MG63 (cell line): ENCODE measurements around the gene RUNX2. TPM values are rescaled to one million over a fixed set of nuclear protein-coding genes. Genes with fewer than 3 reads are reported as not detected.

Experiments used
- DNase-seq: peaks from one replicate; pipeline ENCODE4 v3.0.0-alpha.2; 2020
- H3K27me3 ChIP-seq: fragments of 250-450 bp; sonication (Bioruptor Pico); 2 replicates; pipeline ENCODE4 v1.5.1; 2020; ENCODE audit warnings: mild to moderate bottlenecking, moderate library complexity
- H3K36me3 ChIP-seq: fragments of 250-450 bp; sonication (Bioruptor Pico); 2 replicates; pipeline ENCODE4 v1.5.1; 2020; ENCODE audit warnings: mild to moderate bottlenecking, moderate library complexity
- H3K4me3 ChIP-seq: fragments of 250-450 bp; sonication (Bioruptor Pico); 2 replicates; pipeline ENCODE4 v1.5.1; 2020; ENCODE audit warnings: mild to moderate bottlenecking, moderate library complexity
- H3K9me3 ChIP-seq: fragments of 250-450 bp; sonication (Bioruptor Pico); 2 replicates; pipeline ENCODE4 v1.5.1; 2020; ENCODE audit warnings: mild to moderate bottlenecking, moderate library complexity
- total RNA-seq: library from RNA; depleted of rRNA; stranded (reverse); fragments of >200 nt; shearing (Covaris generic); gene quantifications from 2 replicates; pipeline ENCODE4 v1.2.3, GENCODE V29; 2014; ENCODE audit warnings: low replicate concordance

RUNX2 gene
- total RNA-seq, 1 experiment from 2014 or later, result 0.13 TPM

DNA sequence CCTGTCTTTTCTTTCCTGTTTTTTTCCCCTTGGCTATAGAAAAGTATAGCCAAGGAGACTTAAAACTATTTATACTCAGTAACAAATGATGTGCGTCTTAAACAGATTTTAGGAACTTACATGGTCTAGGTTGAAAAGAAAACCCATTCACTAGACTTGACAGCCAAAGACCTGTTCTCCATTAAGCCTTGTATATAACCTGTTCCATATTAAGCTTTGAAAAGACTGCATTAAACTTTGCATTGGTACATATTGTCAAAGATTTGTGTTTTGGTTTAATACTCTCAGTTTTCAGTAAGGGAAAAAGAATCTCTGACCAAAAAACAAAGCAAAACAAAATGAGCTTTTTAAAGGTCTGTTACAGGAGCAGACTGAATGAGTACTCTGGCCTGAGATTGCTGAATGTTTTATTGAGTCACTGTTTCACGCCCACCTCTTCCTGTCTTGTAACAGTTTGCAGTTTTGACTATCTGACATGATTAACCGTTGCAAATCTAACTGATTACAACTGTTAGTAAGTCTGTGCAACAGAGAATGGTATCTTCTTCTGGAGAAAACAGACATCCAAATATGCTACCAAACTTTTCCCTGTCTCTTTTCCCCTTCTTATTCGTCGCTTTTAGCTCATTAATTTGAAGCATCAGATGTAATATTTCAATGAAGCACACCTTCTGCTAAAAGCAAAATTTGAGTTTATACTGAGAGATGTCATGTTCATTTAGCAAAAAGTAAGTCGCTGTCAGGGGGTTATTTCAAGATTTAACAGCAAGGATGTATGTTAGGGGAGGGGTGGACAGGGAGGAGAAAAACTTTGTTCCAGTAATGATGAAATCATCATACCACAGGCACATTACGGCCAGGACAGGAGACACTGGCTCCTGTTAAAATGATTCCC is 108.7 kb downstream of the RUNX2 start:
- Histone ChIP-seq H3K36me3 (no peaks in the 10 kb centered on the region), H3K27me3 (no peaks in the 10 kb centered on the region), H3K9me3 (no peaks in the 10 kb centered on the region), H3K4me3 (no peak overlapping the region)
- DNase-seq, result peak; percentile 15

- no peak for DNase-seq
- H3K36me3 ChIP-seq, result no peaks in the 10 kb centered on the region
- no peaks in the 10 kb centered on the region for H3K9me3 ChIP-seq
- H3K27me3 ChIP-seq, result no peaks in the 10 kb centered on the region
- no peak overlapping the region for H3K4me3 ChIP-seq
Measured at GRCh38 chr6:45437439-45437815, 109.3 kb downstream of the RUNX2 start.

GRCh38 chr6:45438151-45438550 is 110.0 kb downstream of the RUNX2 start:
- H3K27me3 ChIP-seq, result no peaks in the 10 kb centered on the region
- H3K9me3 ChIP-seq, result no peaks in the 10 kb centered on the region
- H3K4me3 ChIP-seq, result no peak overlapping the region
- no peaks in the 10 kb centered on the region for H3K36me3 ChIP-seq
- no peak for DNase-seq

DNA sequence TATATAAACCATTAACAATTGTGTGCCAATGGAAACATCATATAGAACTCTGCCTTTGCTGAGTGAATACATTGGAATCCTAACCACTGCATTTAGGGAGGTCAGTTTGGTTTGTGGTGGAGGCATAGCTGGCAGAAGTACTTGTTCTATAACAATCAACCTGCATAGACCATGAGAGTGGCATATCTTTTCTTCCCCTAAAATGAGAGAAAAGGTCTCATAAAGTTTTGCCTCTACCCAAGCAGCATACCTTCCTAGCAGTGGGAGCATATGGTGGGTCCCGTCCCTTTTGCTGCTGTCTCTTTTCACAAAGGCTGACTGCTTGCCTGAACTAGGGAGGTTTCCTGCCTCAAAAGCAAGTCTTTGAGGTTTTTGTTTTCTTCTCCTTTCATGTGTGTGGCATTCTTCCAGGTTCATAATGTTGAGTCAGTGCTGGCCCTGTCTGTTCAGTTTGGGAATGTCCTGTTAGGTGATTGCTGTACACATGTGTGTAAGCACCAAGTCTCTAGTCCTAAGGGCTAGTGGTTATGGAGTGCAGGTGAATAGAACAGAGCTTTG is 110.8 kb downstream of the RUNX2 start:
- Histone ChIP-seq H3K9me3 (no peaks in the 10 kb centered on the region), H3K4me3 (no peak overlapping the region), H3K27me3 (no peaks in the 10 kb centered on the region), H3K36me3 (no peaks in the 10 kb centered on the region)
- DNase-seq, result peak; percentile 30

GRCh38 chr6:45439459-45439858 is 111.3 kb downstream of the RUNX2 start:
- Histone ChIP-seq H3K36me3 (no peaks in the 10 kb centered on the region), H3K4me3 (no peak overlapping the region), H3K9me3 (no peaks in the 10 kb centered on the region), H3K27me3 (no peaks in the 10 kb centered on the region)
- no peak for DNase-seq

GRCh38 chr6:45439861-45440388 is 111.8 kb downstream of the RUNX2 start:
- Histone ChIP-seq H3K36me3 (no peaks in the 10 kb centered on the region), H3K27me3 (no peaks in the 10 kb centered on the region), H3K4me3 (no peak overlapping the region), H3K9me3 (no peaks in the 10 kb centered on the region)
- no peak for DNase-seq

- Histone ChIP-seq H3K4me3 (no peak overlapping the region), H3K9me3 (no peaks in the 10 kb centered on the region), H3K36me3 (no peaks in the 10 kb centered on the region), H3K27me3 (no peaks in the 10 kb centered on the region)
- DNase-seq, result peak; percentile 27
Measured at GRCh38 chr6:45441851-45442453, 113.8 kb downstream of the RUNX2 start.

DNA sequence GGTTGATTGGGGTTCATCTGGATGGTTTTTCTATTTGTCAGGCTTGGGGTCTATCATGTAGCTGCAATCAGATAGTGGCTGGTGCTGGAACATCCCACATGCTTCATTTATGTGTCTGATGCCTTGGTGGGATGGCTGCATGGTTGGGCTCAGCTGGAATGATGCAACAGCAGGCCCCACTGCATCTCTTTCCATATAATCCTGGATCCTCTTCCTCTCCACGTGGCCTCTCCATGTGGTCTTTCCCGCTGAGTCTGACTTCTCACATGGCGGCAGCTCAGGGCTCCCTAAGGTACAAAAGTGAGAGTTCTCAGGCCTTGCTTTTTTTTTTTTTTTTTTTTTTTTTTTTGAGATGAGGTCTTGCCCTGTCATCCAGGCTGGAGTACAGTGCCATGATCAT is 114.6 kb downstream of the RUNX2 start:
- H3K4me3 ChIP-seq, result no peak overlapping the region
- no peaks in the 10 kb centered on the region for H3K36me3 ChIP-seq
- H3K9me3 ChIP-seq, result no peaks in the 10 kb centered on the region

DNA sequence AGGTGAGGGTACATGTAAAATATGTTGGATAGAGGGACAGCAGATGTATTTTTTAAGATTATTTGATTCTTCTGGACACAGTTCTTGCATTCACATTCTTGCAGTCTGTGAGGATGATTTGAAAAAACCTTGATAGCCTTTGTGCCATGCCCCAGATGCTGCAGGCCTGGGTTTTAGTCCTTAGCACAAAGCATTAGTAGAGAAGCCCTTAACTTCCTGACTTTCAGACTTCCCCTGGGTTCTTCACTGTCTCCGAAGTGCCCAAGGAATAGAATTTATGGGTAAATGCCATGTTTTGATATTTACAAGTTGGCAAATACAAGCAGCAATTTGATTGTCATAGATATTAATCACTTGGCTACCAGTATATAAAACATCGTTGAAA is 117.2 kb downstream of the RUNX2 start:
- Histone ChIP-seq H3K9me3 (no peaks in the 10 kb centered on the region), H3K27me3 (no peaks in the 10 kb centered on the region), H3K36me3 (no peaks in the 10 kb centered on the region), H3K4me3 (no peak overlapping the region)
- no peak for DNase-seq

More for the DNA sequence above, 114.6 kb downstream of the RUNX2 start:
- no peaks in the 10 kb centered on the region for H3K27me3 ChIP-seq
- no peak for DNase-seq

- Histone ChIP-seq H3K27me3 (no peaks in the 10 kb centered on the region), H3K36me3 (no peaks in the 10 kb centered on the region), H3K9me3 (no peaks in the 10 kb centered on the region), H3K4me3 (no peak overlapping the region)
- peak; percentile 82 for DNase-seq
Measured at GRCh38 chr6:45445749-45446549, 117.8 kb downstream of the RUNX2 start.

DNA sequence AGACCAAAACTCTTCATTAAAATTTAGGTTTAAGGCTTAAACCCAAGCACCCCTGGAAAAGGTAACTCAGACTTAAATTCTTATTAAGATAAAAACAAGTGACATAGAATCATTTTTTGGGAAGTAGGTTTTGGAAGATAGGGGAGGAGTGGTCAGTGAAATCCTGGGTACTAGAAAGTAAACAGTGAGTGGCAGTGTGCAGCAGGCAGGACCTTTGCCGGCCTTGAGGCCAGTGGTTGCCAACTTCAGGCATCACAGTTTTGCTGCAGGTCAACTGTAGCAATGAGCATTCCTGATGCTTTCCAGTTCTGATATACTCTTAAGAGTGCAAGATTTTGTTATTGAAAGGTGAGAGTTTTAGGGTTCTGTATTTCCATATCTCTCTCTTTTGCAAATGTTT is 118.9 kb downstream of the RUNX2 start:
- H3K9me3 ChIP-seq, result no peaks in the 10 kb centered on the region
- no peak for DNase-seq
- no peak overlapping the region for H3K4me3 ChIP-seq
- H3K36me3 ChIP-seq, result no peaks in the 10 kb centered on the region
- no peaks in the 10 kb centered on the region for H3K27me3 ChIP-seq

GRCh38 chr6:45447716-45448115 is 119.6 kb downstream of the RUNX2 start:
- Histone ChIP-seq H3K4me3 (no peak overlapping the region), H3K9me3 (no peaks in the 10 kb centered on the region), H3K27me3 (no peaks in the 10 kb centered on the region), H3K36me3 (no peaks in the 10 kb centered on the region)
- DNase-seq, result no peak

DNA sequence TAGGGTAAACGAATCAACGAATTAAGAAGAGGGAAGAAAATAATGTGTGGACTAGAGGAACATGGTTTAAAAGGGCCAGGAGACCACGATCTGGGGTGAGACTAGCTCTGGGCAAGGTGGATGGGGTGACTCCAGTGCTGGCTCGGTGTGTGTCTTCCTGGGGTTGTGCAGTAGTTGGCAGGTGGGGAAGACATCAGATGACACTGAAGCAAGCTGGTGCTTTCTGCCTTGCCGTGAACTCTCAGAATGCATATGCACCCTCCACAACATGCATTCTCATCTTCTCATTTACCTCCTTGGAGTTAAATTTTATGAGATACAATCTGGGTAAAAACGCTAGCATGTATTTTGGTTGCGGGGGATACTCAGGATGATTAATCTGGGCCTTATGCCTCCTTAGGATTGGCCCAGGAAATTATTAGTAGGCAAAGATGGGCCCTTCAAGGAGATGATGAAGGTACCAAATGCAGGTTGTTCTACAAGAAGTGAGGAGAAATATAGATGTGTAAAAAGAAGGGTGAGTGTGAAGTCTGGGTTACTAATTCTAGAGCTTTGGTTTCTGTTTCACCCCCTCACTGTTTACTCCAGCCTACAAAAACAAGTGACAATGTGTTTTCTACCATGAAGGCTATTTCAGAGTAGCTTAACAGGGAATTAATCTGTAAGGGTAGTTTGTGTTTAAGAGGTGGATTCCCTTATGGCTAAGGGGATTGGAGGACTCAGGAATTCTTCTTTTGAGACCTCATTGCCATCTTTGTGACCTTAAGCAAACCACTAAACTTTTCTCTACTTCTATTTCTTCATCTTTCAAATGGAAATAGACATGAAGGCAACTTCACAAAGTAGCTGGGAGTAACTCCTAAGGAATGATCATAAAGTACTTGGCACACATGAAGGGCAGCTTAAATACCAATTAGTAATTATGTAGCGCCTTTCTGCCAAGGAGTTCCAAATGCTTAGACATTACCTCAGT is 120.6 kb downstream of the RUNX2 start:
- DNase-seq, result no peak

DNA sequence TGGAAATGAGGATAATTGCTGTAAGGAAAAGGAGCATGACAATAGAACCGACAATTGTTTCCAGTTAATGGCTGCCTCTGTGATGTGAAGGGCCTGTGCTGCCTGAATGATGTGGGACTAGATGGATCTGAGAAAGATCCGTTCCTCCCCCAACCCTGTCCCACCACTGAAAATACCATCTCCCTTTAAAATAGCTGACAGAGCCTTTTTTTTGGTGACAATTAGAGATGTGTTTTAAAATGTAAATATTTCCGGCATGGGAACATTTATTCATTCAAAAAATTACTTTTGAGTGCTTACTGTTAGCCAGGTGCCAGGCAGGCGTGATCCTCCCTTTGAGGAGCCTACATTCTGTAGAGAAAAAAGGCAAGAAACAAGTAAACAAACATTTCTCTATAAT is 122.0 kb downstream of the RUNX2 start:
- no peak overlapping the region for H3K4me3 ChIP-seq
- no peak for DNase-seq
- no peaks in the 10 kb centered on the region for H3K9me3 ChIP-seq
- H3K27me3 ChIP-seq, result no peaks in the 10 kb centered on the region
- H3K36me3 ChIP-seq, result no peaks in the 10 kb centered on the region

More for the DNA sequence above, 120.6 kb downstream of the RUNX2 start:
- H3K9me3 ChIP-seq, result no peaks in the 10 kb centered on the region
- no peak overlapping the region for H3K4me3 ChIP-seq
- H3K36me3 ChIP-seq, result no peaks in the 10 kb centered on the region
- H3K27me3 ChIP-seq, result no peaks in the 10 kb centered on the region

DNA sequence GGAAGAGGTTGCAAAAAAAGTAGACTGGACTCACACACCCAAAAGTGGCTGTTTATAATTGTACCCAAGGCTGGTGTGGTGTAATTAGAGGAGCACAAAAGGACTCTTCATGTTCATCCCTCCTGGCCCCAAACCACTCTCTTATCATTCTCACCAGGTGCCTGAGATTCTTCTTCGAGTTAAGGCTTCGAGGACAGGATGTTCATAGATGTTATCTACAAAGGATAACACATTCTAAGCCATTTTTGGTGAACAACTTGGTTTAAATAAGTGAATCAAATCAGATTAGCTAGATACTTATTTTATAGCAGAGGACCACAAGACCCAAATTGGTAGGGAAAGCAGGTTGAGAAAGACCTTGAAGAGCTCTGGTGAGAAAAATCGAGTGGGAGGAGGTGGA is 122.7 kb downstream of the RUNX2 start:
- no peak for DNase-seq
- Histone ChIP-seq H3K27me3 (no peaks in the 10 kb centered on the region), H3K4me3 (no peak overlapping the region), H3K9me3 (no peaks in the 10 kb centered on the region), H3K36me3 (no peaks in the 10 kb centered on the region)
